Spleen (tissue), 11 donors: ENCODE data around the gene NEDD4L. TPM values are rescaled to one million over a fixed set of nuclear protein-coding genes. Genes with fewer than 3 reads are reported as not detected.
"Not testable (repeated sequence)": the region's sequence is repeated elsewhere in the genome, so short reads cannot be mapped to it uniquely, and the experiment has no call there.

Experiments
- DNase-seq: peaks from one replicate; pipeline ENCODE4 v3.0.0-alpha.2; 2020
- H3K27ac ChIP-seq, 8 donors: fragments of 200-600 bp; sonication (generic) in 7 of 8; 1 replicate in 4 of 8; 2 replicates in 4 of 8; pipeline versions ENCODE4 v1.5.0 to v1.8.0; 2016 to 2021; ENCODE audit warnings: inconsistent platforms in 4 of 8, mild to moderate bottlenecking in 4 of 8, moderate library complexity in 1 of 8
- H3K27me3 ChIP-seq, 7 donors: fragments of 200-600 bp; sonication (generic) in 6 of 7; replicated peaks in 1 of 7; 1 replicate in 4 of 7; 2 replicates in 3 of 7; pipeline versions ENCODE4 v1.5.0 to v1.8.0; 2016 to 2021; ENCODE audit warnings: inconsistent platforms in 3 of 7, mild to moderate bottlenecking in 1 of 7
- H3K36me3 ChIP-seq, 6 donors: fragments of 200-600 bp; sonication (generic) in 5 of 6; 1 replicate in 4 of 6; 2 replicates in 2 of 6; pipeline versions ENCODE4 v1.5.0 to v1.8.0; 2016 to 2021; ENCODE audit warnings: inconsistent platforms in 2 of 6
- H3K4me1 ChIP-seq, 6 donors: fragments of 200-600 bp; sonication (generic) in 5 of 6; 1 replicate in 3 of 6; 2 replicates in 3 of 6; pipeline versions ENCODE4 v1.5.0 to v1.8.0; 2016 to 2021; ENCODE audit warnings: inconsistent platforms in 3 of 6
- H3K4me3 ChIP-seq, 8 donors: fragments of 200-600 bp; sonication (generic) in 7 of 8; 1 replicate in 4 of 8; 2 replicates in 4 of 8; pipeline versions ENCODE4 v1.5.0 to v1.8.0; 2016 to 2021; ENCODE audit warnings: inconsistent platforms in 4 of 8, mild to moderate bottlenecking in 4 of 8, moderate library complexity in 2 of 8
- H3K9me3 ChIP-seq, 8 donors: fragments of 200-600 bp; sonication (generic) in 7 of 8; 1 replicate in 4 of 8; 2 replicates in 4 of 8; pipeline versions ENCODE4 v1.5.0 to v1.8.0; 2016 to 2021; ENCODE audit warnings: inconsistent platforms in 4 of 8
- CTCF ChIP-seq, 11 experiments: fragments of 200-600 bp in 7 of 11; fragments of 450-650 bp in 4 of 11; sonication (generic) in 4 of 11; IDR thresholded peaks in 8 of 11; conservative IDR thresholded peaks in 3 of 11; 1 replicate in 7 of 11; 2 replicates in 4 of 11; pipeline versions ENCODE4 v1.4.0 to v1.8.0; 2016 to 2021; ENCODE audit warnings: antibody characterized with exemption in 11 of 11, inconsistent platforms in 4 of 11, mild to moderate bottlenecking in 1 of 11
- POLR2A ChIP-seq, 3 donors: fragments of 450-650 bp; IDR thresholded peaks; one replicate each; pipeline ENCODE4 v1.5.1; 2017; ENCODE audit warnings: antibody characterized with exemption in 3 of 3, mild to moderate bottlenecking in 1 of 3
- POLR2AphosphoS5 ChIP-seq, 3 donors: sonication (generic); formaldehyde crosslinking; IDR thresholded peaks; one replicate each; pipeline ENCODE4 v1.5.1; 2017; ENCODE audit warnings: antibody characterized with exemption in 3 of 3
- WGBS, 5 donors: extraction: QIAGEN DNeasy Blood & Tissue Kit in 3 of 5; methylation state at CpG; one replicate each; pipeline versions ENCODE4 v1.1.5 to v1.1.7; 2013 to 2018; 5-methylcytosine and 5-hydroxymethylcytosine counted together
- intact Hi-C: fragments of 100-400 bp; cut with DNase I; formaldehyde crosslinking; loops from one replicate; pipeline ENCODE4 v1.15.0; 2023; ENCODE audit warnings: low total_unique reads
- polyA plus RNA-seq, 3 donors: library from polyadenylated mRNA; stranded (reverse); fragments of 200-250 nt; gene quantifications; one replicate each; pipeline ENCODE4 v1.2.1, GENCODE V29; 2013
- total RNA-seq, 7 donors: library from RNA; depleted of rRNA in 3 of 7; stranded (reverse); fragments of >200 nt in 3 of 7; fragmentation: NEBNext Ultra II Directional in 4 of 7; extraction: Animal tissue kit (Norgen Biotek cat#: 25700) in 4 of 7; gene quantifications; one replicate each; pipeline versions ENCODE4 v1.1.0 to v1.2.1, GENCODE V29; 2016 to 2021
- donor health status: healthy with polysubstance abuse.
- donor health status: DM: no; HTN: no; CAD: no; lungs with moderate emphysema.
- donor health status: DM: no; HTN: no; CAD: no.
- donor health status: Bipolar disorder and iron deficiency.
- donor health status: healthy.
- donor health status: DM: no; HTN: no; CAD: no.
- donor health status: DM: yes; HTN: yes; CAD: no.

NEDD4L gene
- total and polyA plus RNA-seq, 10 donors = 8.7 to 26.9 (median 18.3) TPM

DNA sequence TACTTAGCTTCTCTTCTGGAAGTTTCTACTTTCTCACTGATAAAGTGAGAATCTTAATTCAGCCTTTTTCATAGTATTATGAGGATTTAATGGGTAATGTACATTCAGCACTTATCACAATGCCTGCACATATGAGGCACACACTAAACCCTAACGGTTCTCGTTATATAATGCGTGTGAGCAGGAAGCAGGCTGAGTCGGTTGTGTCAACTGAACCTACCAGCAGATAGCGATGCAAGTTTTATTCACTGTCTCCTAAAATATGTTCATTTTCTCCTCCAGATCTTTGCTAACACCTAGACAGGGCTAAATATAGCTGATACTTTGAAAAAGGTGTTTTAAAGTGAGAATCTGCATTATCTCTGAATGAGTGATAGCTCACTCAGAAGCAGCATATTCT, 383.3 kb downstream of the NEDD4L start:
- TF ChIP-seq POLR2AphosphoS5 (IDR thresholded peaks at IDR 0.05) (no peak), POLR2A (IDR thresholded peaks at IDR 0.05) (no peak), CTCF (IDR thresholded peaks at IDR 0.05 in 8 of 11, conservative IDR thresholded peaks at IDR 0.05 in 3 of 11) (no peak)
- H3K27me3 ChIP-seq = peaks cover 0 to 2% (median 0%) of the 10 kb centered on the region in 7 donors
- no peak for DNase-seq
- 58 to 69% (median 65%) methylated on average over 5 of the region's 5 CpGs for WGBS, 5 donors
- H3K9me3 ChIP-seq = no peaks in the 10 kb centered on the region
- no peak overlapping the region for H3K4me3 ChIP-seq
- intact Hi-C loops = no loop called here
- H3K27ac ChIP-seq = no peak overlapping the region
- H3K4me1 ChIP-seq = no peaks in the 10 kb centered on the region
- no peaks in the 10 kb centered on the region for H3K36me3 ChIP-seq

DNA sequence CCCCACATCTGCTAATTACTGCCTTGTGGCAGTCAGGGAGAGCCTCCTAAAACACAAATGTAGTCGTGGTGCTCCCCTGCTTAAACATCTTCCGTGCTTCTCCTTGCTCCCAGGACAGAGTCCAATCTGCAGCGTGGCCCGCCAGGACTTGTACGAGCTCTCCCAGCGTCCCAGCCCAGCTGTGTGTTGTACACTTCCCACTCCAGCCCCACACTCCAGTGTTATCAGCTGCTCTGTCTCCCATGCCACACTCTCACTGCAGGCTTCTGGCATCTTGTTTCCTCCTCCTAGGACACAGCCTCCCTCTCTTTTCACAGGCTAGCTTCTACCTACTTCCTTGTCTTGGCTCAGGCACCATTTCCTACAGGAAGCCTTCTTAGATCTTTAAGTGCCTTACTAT, 385.4 kb downstream of the NEDD4L start:
- Histone ChIP-seq H3K4me3 (no peak overlapping the region), H3K4me1 (no peaks in the 10 kb centered on the region), H3K36me3 (no peaks in the 10 kb centered on the region), H3K9me3 (no peaks in the 10 kb centered on the region), H3K27ac (no peak overlapping the region), H3K27me3 (no peaks in the 10 kb centered on the region)
- no peak for TF ChIP-seq POLR2AphosphoS5 (IDR thresholded peaks at IDR 0.05)
- no peak for TF ChIP-seq CTCF (IDR thresholded peaks at IDR 0.05 in 8 of 11, conservative IDR thresholded peaks at IDR 0.05 in 3 of 11)
- TF ChIP-seq POLR2A (IDR thresholded peaks at IDR 0.05) = no peak
- 73 to 87% (median 82%) methylated on average over 6 of the region's 6 CpGs for WGBS, 5 donors
- no peak for DNase-seq
- intact Hi-C loops = no loop called here

- Histone ChIP-seq H3K4me3 (no peak overlapping the region), H3K4me1 (no peaks in the 10 kb centered on the region), H3K27me3 (no peaks in the 10 kb centered on the region), H3K9me3 (peaks cover 0 to 5% (median 2%) of the 10 kb centered on the region in 8 donors), H3K27ac (no peak overlapping the region), H3K36me3 (no peaks in the 10 kb centered on the region)
- intact Hi-C loops = no loop called here
- no peak for DNase-seq
- TF ChIP-seq CTCF (IDR thresholded peaks at IDR 0.05 in 8 of 11, conservative IDR thresholded peaks at IDR 0.05 in 3 of 11) = no peak
- WGBS, 5 donors = 70 to 84% (median 80%) methylated on average over 5 of the region's 5 CpGs
Observed at GRCh38 chr18:58431215-58431614, 387.2 kb downstream of the NEDD4L start.

GRCh38 chr18:58432050-58432727, 388.2 kb downstream of the NEDD4L start:
- Histone ChIP-seq H3K4me1 (no peaks in the 10 kb centered on the region), H3K27me3 (no peaks in the 10 kb centered on the region), H3K27ac (no peak overlapping the region), H3K4me3 (no peak overlapping the region), H3K9me3 (peaks cover 0 to 5% (median 2%) of the 10 kb centered on the region in 8 donors), H3K36me3 (no peaks in the 10 kb centered on the region)
- intact Hi-C loops = no loop called here
- TF ChIP-seq CTCF (IDR thresholded peaks at IDR 0.05 in 8 of 11, conservative IDR thresholded peaks at IDR 0.05 in 3 of 11) (no peak), POLR2A (IDR thresholded peaks at IDR 0.05) (no peak), POLR2AphosphoS5 (IDR thresholded peaks at IDR 0.05) (no peak)
- 90 to 95% (median 93%) methylated on average over 9 of the region's 9 CpGs for WGBS, 5 donors
- DNase-seq = no peak

DNA sequence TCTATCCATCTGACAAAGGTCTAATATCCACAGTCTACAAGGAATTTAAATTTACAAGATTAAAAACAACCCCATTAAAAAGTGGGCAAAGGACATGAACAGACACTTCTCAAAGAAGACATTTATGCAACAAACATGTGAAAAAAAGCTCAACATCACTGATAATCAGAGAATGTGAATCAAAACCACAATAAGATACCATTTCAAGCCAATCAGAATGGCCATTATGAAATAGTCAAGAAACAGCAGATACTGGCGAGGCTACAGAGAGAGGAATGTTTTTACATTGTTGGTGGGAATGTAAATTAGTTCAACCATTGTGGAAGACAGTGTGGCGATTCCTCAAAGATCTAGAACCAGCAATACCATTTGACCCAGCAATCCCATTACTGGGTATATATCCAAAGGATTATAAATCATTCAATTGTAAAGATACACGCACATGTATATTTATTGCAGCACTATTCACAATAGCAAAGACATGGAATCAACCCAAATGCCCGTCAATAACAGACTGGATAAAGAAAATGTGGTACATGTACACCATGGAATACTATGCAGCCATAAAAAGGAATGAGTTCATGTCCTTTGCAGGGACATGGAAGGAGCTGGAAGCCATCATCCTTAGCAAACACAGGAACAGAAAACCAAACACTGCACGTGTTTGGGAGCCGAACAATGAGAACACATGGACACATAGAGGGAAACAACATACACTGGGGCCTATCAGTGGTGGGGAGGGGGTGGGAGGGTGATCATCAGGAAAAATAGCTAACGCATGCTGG, 391.4 kb downstream of the NEDD4L start:
- H3K36me3 ChIP-seq, H3K9me3 ChIP-seq, DNase-seq, H3K4me3 ChIP-seq, H3K27ac ChIP-seq, intact Hi-C loops, H3K27me3 ChIP-seq: not testable (repeated sequence)
- H3K4me1 ChIP-seq = peaks cover 0 to 17% (median 8%) of the 10 kb centered on the region in 6 donors
- WGBS, 5 donors = 84 to 93% (median 92%) methylated on average over 7 of the region's 7 CpGs
